GM23338 (cell line): Measurements from ENCODE around the gene CYGB. TPM values are rescaled to one million over a fixed set of nuclear protein-coding genes. Genes with fewer than 3 reads are reported as not detected.

Source experiments
- ATAC-seq: fragments of 200-7000 bp; cut with Tn5 transposase; 3 replicates; pipeline ENCODE4 v1.9.1; 2020
- DNase-seq: peaks from one replicate; pipeline ENCODE4 v3.0.0-alpha.2; 2015; ENCODE audit warnings: low spot score
- H2AFZ ChIP-seq: fragments of 200-600 bp; sonication (generic); 2 replicates; pipeline ENCODE4 v1.8.0; 2016; ENCODE audit warnings: antibody characterized with exemption, mild to moderate bottlenecking, moderate library complexity
- H3F3A ChIP-seq: fragments of 200-600 bp; sonication (generic); replicated peaks from 2 replicates; pipeline ENCODE4 v1.8.0; 2017; ENCODE audit warnings: antibody characterized with exemption, mixed run types, low read depth
- H3K27ac ChIP-seq: fragments of 200-600 bp; sonication (generic); 2 replicates; pipeline ENCODE4 v1.6.1; 2016; ENCODE audit warnings: low read depth
- H3K27me3 ChIP-seq: fragments of 200-600 bp; sonication (generic); 2 replicates; pipeline ENCODE4 v1.8.0; 2016; ENCODE audit warnings: mild to moderate bottlenecking, mixed run types, moderate library complexity; ENCODE audit not compliant: insufficient read depth
- H3K36me3 ChIP-seq: fragments of 200-600 bp; sonication (generic); 2 replicates; pipeline ENCODE4 v1.8.0; 2016; ENCODE audit warnings: mild to moderate bottlenecking; ENCODE audit not compliant: insufficient read depth
- H3K4me1 ChIP-seq: fragments of 200-600 bp; sonication (generic); 2 replicates; pipeline ENCODE4 v1.8.0; 2016; ENCODE audit warnings: mild to moderate bottlenecking, moderate library complexity; ENCODE audit not compliant: insufficient read depth
- H3K4me2 ChIP-seq: fragments of 200-600 bp; sonication (generic); 2 replicates; pipeline ENCODE4 v1.7.1; 2017; ENCODE audit warnings: mixed run types
- H3K4me3 ChIP-seq: fragments of 200-600 bp; sonication (generic); 2 replicates; pipeline ENCODE4 v1.6.1; 2016; ENCODE audit warnings: mixed run types
- H3K79me2 ChIP-seq: fragments of 200-600 bp; sonication (generic); replicated peaks from 2 replicates; pipeline ENCODE4 v1.8.0; 2017; ENCODE audit warnings: mild to moderate bottlenecking; ENCODE audit not compliant: insufficient read depth
- H3K9me2 ChIP-seq: fragments of 200-600 bp; sonication (generic); 2 replicates; pipeline ENCODE4 v1.8.0; 2017; ENCODE audit not compliant: insufficient read depth
- H4K20me1 ChIP-seq: fragments of 200-600 bp; sonication (generic); replicated peaks from 2 replicates; pipeline ENCODE4 v1.8.0; 2017; ENCODE audit warnings: mild to moderate bottlenecking; ENCODE audit not compliant: insufficient read depth
- H3K27ac Mint-ChIP-seq: 2 replicates; pipeline ENCODE4 v1.8.0; 2020; ENCODE audit warnings: inconsistent platforms, mild to moderate bottlenecking, moderate library complexity, mixed read lengths
- H3K27me3 Mint-ChIP-seq: 3 replicates; pipeline ENCODE4 v1.8.0; 2022; ENCODE audit warnings: low read depth, mild to moderate bottlenecking, moderate library complexity, mixed read lengths, inconsistent platforms; ENCODE audit not compliant: insufficient read depth, poor library complexity
- H3K36me3 Mint-ChIP-seq: 3 replicates; pipeline ENCODE4 v1.8.0; 2021; ENCODE audit warnings: low read depth, mild to moderate bottlenecking, inconsistent platforms, moderate library complexity, mixed read lengths
- H3K4me1 Mint-ChIP-seq: 3 replicates; pipeline ENCODE4 v1.8.0; 2020; ENCODE audit warnings: mild to moderate bottlenecking, inconsistent platforms, mixed read lengths
- H3K4me3 Mint-ChIP-seq: 3 replicates; pipeline ENCODE4 v1.8.0; 2021; ENCODE audit warnings: moderate library complexity, mild to moderate bottlenecking, inconsistent platforms, mixed read lengths
- H3K9me3 Mint-ChIP-seq: 3 replicates; pipeline ENCODE4 v1.8.0; 2020; ENCODE audit warnings: moderate library complexity, mild to moderate bottlenecking, inconsistent platforms, mixed read lengths
- CREB1 ChIP-seq: fragments of 250-450 bp; sonication (Bioruptor Pico); IDR thresholded peaks from 2 replicates; pipeline ENCODE4 v1.5.0; 2020; ENCODE audit warnings: low read depth, mild to moderate bottlenecking, moderate library complexity
- EZH2phosphoT487 ChIP-seq: fragments of 200-600 bp; sonication (generic); IDR thresholded peaks from one replicate; pipeline ENCODE4 v1.8.1; 2018; ENCODE audit warnings: antibody characterized with exemption; ENCODE audit not compliant: unreplicated experiment
- NANOG ChIP-seq: IDR thresholded peaks from 2 replicates; pipeline ENCODE4 v1.6.1; 2016; ENCODE audit warnings: antibody characterized with exemption, borderline replicate concordance
- POLR2AphosphoS5 ChIP-seq: IDR thresholded peaks from 2 replicates; pipeline ENCODE4 v1.6.1; 2016; ENCODE audit warnings: antibody characterized with exemption, low read depth
- ZNF114 ChIP-seq: fragments of 250-450 bp; sonication (Bioruptor Pico); IDR thresholded peaks from 2 replicates; pipeline ENCODE4 v1.5.0; 2020; ENCODE audit warnings: mild to moderate bottlenecking, moderate library complexity
- ZNF331 ChIP-seq: fragments of 250-450 bp; sonication (Bioruptor Pico); IDR thresholded peaks from 2 replicates; pipeline ENCODE4 v1.5.0; 2020; ENCODE audit warnings: low read depth, mild to moderate bottlenecking, moderate library complexity
- polyA plus RNA-seq: library from polyadenylated mRNA; unstranded; fragments of >200 nt; fragmentation: Nextera tagmentation; extraction: Ambion mirVana; gene quantifications from 2 replicates; pipeline ENCODE4 v1.2.1, GENCODE V29; 2016
- total RNA-seq: library from RNA; depleted of rRNA; stranded (reverse); fragments of >200 nt; shearing (Covaris generic); gene quantifications from 2 replicates; pipeline ENCODE4 v1.2.3, GENCODE V29; 2014
- TF ChIP-seq, protein P1 (sequence below): IDR thresholded peaks from one replicate; pipeline ENCODE4 v1.6.1; 2018; ENCODE audit warnings: antibody characterized with exemption; ENCODE audit not compliant: unreplicated experiment
- TF ChIP-seq, protein P2 (sequence below): fragments of 250-450 bp; sonication (Bioruptor Pico); IDR thresholded peaks from 2 replicates; pipeline ENCODE4 v1.5.0; 2020; ENCODE audit warnings: mild to moderate bottlenecking, moderate library complexity
- TF ChIP-seq, protein P3 (sequence below), 2 experiments: fragments of 200-600 bp in 1 of 2; sonication (generic) in 1 of 2; conservative IDR thresholded peaks; 2 replicates each; pipeline versions ENCODE4 v1.5.1 to v1.6.1; 2016 to 2017; ENCODE audit warnings: antibody characterized with exemption in 2 of 2, low read depth in 2 of 2, mild to moderate bottlenecking in 2 of 2, moderate library complexity in 1 of 2
- TF ChIP-seq, protein P4 (sequence below): IDR thresholded peaks from 2 replicates; pipeline ENCODE4 v1.6.1; 2016; ENCODE audit warnings: antibody characterized with exemption

The CYGB gene
- total and polyA plus RNA-seq, 2 experiments from 2014 or later: 1.2 to 1.7 TPM

DNA sequence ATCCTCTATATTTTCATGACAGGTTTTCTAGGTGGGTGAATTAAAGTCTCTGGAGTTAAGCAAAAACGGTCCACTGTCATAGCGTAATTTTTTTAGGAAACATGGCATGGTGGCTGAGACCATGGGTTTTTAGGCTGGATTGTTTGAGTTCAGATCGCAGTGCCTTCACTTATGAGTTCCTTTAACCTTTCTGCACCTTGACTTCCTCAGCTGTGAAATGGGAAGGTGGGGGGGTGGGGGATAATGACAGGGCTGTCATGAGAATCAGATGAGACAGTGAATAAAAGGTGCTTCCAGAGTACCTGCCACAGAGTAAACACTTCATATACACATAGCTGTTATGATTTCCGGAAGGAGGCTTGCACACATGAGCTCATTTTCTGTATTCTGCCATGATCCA is 14.2 kb upstream of the CYGB start (continued):
- TF ChIP-seq, protein P1, sequence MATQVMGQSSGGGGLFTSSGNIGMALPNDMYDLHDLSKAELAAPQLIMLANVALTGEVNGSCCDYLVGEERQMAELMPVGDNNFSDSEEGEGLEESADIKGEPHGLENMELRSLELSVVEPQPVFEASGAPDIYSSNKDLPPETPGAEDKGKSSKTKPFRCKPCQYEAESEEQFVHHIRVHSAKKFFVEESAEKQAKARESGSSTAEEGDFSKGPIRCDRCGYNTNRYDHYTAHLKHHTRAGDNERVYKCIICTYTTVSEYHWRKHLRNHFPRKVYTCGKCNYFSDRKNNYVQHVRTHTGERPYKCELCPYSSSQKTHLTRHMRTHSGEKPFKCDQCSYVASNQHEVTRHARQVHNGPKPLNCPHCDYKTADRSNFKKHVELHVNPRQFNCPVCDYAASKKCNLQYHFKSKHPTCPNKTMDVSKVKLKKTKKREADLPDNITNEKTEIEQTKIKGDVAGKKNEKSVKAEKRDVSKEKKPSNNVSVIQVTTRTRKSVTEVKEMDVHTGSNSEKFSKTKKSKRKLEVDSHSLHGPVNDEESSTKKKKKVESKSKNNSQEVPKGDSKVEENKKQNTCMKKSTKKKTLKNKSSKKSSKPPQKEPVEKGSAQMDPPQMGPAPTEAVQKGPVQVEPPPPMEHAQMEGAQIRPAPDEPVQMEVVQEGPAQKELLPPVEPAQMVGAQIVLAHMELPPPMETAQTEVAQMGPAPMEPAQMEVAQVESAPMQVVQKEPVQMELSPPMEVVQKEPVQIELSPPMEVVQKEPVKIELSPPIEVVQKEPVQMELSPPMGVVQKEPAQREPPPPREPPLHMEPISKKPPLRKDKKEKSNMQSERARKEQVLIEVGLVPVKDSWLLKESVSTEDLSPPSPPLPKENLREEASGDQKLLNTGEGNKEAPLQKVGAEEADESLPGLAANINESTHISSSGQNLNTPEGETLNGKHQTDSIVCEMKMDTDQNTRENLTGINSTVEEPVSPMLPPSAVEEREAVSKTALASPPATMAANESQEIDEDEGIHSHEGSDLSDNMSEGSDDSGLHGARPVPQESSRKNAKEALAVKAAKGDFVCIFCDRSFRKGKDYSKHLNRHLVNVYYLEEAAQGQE: no peak
- TF ChIP-seq ZNF114 (CRISPR knock-in tag) (no peak), CREB1 (CRISPR knock-in tag) (no peak), POLR2AphosphoS5 (no peak)

DNA sequence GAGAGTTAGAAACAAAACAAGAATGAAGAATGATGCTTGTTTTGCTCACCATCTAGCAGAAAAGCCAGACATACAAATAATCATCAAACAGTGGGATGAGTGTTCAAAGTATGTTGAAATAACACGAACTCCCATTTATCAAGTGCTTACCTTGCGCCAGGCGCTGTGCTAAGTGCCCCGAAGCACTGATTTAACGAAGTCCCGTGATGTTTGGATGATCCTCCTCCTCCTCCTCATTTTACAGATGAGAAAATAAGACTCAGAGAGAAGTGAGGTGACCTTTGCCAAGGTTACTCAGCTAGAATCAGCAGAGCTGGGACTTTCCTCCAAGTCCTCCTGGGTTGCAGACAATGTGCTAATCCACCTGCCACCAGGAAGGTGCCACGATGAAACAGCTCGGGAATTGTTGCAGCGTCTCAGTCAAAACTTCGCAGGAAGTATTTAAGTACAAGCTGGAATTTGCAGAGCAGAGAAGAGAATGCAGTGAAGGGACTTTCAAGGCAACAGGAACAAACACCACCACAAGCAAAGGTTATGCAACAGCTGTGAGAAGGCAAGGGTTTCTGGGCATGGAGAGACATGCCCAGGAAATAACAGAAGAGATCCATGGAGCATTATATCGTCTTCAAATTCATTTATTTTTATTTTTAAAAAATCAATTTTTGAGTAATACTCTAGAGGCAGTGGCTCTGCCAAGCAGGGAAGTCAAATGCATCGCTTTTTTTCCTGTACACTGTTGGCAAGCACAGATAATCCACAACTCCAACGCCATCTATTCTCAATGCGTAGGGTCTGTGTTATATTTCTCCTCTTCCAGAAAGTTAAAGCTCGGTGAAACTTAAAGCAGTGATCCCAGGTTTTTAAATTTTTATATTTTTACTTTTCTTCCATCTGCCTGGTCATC is 13.5 kb upstream of the CYGB start:
- Histone ChIP-seq H3K36me3 (no peaks in the 10 kb centered on the region), H3K4me3 (no peak overlapping the region), H3K27me3 (no peaks in the 10 kb centered on the region), H3K79me2 (no peaks in the 10 kb centered on the region), H2AFZ (no peak overlapping the region), H3K27ac (peak overlapping the region; percentile 34), H4K20me1 (no peaks in the 10 kb centered on the region), H3K9me2 (no peaks in the 10 kb centered on the region), H3K4me2 (no peak overlapping the region), H3K4me1 (0 out of 2 replicates have a peak, but pooled peaks cover 7% of the 10 kb centered on the region), H3F3A (no peaks in the 10 kb centered on the region; the same call in 1 of the 2 replicates)
- DNase-seq: peak; percentile 50
- Mint-ChIP-seq H3K27ac (peak overlapping the region; percentile 2; the same call in 1 of the 2 replicates), H3K4me1 (peaks cover 14% of the 10 kb centered on the region), H3K27me3 (peaks cover 7% of the 10 kb centered on the region), H3K4me3 (no peak overlapping the region), H3K36me3 (no peaks in the 10 kb centered on the region), H3K9me3 (no peaks in the 10 kb centered on the region)
- ATAC-seq: no peak
- TF ChIP-seq EZH2phosphoT487 (no peak), POLR2AphosphoS5 (no peak), ZNF114 (CRISPR knock-in tag) (no peak), ZNF331 (CRISPR knock-in tag) (no peak), NANOG (no peak)
- TF ChIP-seq, protein P2, sequence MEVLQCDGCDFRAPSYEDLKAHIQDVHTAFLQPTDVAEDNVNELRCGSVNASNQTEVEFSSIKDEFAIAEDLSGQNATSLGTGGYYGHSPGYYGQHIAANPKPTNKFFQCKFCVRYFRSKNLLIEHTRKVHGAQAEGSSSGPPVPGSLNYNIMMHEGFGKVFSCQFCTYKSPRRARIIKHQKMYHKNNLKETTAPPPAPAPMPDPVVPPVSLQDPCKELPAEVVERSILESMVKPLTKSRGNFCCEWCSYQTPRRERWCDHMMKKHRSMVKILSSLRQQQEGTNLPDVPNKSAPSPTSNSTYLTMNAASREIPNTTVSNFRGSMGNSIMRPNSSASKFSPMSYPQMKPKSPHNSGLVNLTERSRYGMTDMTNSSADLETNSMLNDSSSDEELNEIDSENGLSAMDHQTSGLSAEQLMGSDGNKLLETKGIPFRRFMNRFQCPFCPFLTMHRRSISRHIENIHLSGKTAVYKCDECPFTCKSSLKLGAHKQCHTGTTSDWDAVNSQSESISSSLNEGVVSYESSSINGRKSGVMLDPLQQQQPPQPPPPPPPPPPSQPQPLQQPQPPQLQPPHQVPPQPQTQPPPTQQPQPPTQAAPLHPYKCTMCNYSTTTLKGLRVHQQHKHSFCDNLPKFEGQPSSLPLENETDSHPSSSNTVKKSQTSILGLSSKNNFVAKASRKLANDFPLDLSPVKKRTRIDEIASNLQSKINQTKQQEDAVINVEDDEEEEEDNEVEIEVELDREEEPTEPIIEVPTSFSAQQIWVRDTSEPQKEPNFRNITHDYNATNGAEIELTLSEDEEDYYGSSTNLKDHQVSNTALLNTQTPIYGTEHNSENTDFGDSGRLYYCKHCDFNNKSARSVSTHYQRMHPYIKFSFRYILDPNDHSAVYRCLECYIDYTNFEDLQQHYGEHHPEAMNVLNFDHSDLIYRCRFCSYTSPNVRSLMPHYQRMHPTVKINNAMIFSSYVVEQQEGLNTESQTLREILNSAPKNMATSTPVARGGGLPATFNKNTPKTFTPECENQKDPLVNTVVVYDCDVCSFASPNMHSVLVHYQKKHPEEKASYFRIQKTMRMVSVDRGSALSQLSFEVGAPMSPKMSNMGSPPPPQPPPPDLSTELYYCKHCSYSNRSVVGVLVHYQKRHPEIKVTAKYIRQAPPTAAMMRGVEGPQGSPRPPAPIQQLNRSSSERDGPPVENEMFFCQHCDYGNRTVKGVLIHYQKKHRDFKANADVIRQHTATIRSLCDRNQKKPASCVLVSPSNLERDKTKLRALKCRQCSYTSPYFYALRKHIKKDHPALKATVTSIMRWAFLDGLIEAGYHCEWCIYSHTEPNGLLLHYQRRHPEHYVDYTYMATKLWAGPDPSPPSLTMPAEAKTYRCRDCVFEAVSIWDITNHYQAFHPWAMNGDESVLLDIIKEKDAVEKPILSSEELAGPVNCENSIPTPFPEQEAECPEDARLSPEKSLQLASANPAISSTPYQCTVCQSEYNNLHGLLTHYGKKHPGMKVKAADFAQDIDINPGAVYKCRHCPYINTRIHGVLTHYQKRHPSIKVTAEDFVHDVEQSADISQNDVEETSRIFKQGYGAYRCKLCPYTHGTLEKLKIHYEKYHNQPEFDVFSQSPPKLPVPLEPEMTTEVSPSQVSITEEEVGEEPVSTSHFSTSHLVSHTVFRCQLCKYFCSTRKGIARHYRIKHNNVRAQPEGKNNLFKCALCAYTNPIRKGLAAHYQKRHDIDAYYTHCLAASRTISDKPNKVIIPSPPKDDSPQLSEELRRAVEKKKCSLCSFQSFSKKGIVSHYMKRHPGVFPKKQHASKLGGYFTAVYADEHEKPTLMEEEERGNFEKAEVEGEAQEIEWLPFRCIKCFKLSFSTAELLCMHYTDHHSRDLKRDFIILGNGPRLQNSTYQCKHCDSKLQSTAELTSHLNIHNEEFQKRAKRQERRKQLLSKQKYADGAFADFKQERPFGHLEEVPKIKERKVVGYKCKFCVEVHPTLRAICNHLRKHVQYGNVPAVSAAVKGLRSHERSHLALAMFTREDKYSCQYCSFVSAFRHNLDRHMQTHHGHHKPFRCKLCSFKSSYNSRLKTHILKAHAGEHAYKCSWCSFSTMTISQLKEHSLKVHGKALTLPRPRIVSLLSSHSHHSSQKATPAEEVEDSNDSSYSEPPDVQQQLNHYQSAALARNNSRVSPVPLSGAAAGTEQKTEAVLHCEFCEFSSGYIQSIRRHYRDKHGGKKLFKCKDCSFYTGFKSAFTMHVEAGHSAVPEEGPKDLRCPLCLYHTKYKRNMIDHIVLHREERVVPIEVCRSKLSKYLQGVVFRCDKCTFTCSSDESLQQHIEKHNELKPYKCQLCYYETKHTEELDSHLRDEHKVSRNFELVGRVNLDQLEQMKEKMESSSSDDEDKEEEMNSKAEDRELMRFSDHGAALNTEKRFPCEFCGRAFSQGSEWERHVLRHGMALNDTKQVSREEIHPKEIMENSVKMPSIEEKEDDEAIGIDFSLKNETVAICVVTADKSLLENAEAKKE (CRISPR knock-in tag): no peak
- TF ChIP-seq, protein P3, sequence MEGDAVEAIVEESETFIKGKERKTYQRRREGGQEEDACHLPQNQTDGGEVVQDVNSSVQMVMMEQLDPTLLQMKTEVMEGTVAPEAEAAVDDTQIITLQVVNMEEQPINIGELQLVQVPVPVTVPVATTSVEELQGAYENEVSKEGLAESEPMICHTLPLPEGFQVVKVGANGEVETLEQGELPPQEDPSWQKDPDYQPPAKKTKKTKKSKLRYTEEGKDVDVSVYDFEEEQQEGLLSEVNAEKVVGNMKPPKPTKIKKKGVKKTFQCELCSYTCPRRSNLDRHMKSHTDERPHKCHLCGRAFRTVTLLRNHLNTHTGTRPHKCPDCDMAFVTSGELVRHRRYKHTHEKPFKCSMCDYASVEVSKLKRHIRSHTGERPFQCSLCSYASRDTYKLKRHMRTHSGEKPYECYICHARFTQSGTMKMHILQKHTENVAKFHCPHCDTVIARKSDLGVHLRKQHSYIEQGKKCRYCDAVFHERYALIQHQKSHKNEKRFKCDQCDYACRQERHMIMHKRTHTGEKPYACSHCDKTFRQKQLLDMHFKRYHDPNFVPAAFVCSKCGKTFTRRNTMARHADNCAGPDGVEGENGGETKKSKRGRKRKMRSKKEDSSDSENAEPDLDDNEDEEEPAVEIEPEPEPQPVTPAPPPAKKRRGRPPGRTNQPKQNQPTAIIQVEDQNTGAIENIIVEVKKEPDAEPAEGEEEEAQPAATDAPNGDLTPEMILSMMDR (conservative IDR thresholded peaks at IDR 0.05; ENCODE audit: low read depth in 2 of 2): no peak
- TF ChIP-seq, protein P4, sequence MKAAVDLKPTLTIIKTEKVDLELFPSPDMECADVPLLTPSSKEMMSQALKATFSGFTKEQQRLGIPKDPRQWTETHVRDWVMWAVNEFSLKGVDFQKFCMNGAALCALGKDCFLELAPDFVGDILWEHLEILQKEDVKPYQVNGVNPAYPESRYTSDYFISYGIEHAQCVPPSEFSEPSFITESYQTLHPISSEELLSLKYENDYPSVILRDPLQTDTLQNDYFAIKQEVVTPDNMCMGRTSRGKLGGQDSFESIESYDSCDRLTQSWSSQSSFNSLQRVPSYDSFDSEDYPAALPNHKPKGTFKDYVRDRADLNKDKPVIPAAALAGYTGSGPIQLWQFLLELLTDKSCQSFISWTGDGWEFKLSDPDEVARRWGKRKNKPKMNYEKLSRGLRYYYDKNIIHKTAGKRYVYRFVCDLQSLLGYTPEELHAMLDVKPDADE: no peak
